Upper lobe of right lung (tissue), 1 donor: ENCODE data around the gene GPC5. TPM values are rescaled to one million over a fixed set of nuclear protein-coding genes. Genes with fewer than 3 reads are reported as not detected.

Experiments
- ATAC-seq: fragments of 200-7000 bp; cut with Tn5 transposase; one replicate; pipeline ENCODE4 v1.9.1; 2020; ENCODE audit warnings: mild to moderate bottlenecking, moderate library complexity
- DNase-seq: peaks from one replicate; pipeline ENCODE4 v3.0.0-alpha.2; 2020
- H3K27ac ChIP-seq: fragments of 200-600 bp; one replicate; pipeline ENCODE4 v1.8.0; 2022
- H3K27me3 ChIP-seq: fragments of 200-600 bp; one replicate; pipeline ENCODE4 v1.8.0; 2022; ENCODE audit warnings: mild to moderate bottlenecking
- H3K36me3 ChIP-seq: fragments of 200-600 bp; one replicate; pipeline ENCODE4 v1.8.0; 2022
- H3K4me1 ChIP-seq: fragments of 200-600 bp; one replicate; pipeline ENCODE4 v1.8.0; 2022
- H3K4me3 ChIP-seq: fragments of 200-600 bp; one replicate; pipeline ENCODE4 v1.8.0; 2022; ENCODE audit warnings: mild to moderate bottlenecking
- H3K9me3 ChIP-seq: fragments of 200-600 bp; one replicate; pipeline ENCODE4 v1.8.0; 2022
- CTCF ChIP-seq: fragments of 200-600 bp; IDR thresholded peaks from one replicate; pipeline ENCODE4 v1.8.0; 2022; ENCODE audit warnings: antibody characterized with exemption
- intact Hi-C: fragments of 100-400 bp; cut with DNase I; formaldehyde crosslinking; loops from one replicate; pipeline ENCODE4 v1.11.0; 2022
- total RNA-seq: library from RNA; stranded (reverse); fragmentation: NEBNext Ultra II Directional; extraction: Animal tissue kit (Norgen Biotek cat#: 25700); gene quantifications from one replicate; pipeline ENCODE4 v1.2.1, GENCODE V29; 2021
- donor health status: DM: no; HTN: yes; CAD: no; lungs with severe emphysema.

GPC5 gene
- total RNA-seq, 1 donor from 2014 or later, result 8.1 TPM

GRCh38 chr13:91384896-91385295, 13.5 kb upstream of the GPC5 start:
- ATAC-seq (no peak), DNase-seq (no peak)
- intact Hi-C loops, result no loop called here

DNA sequence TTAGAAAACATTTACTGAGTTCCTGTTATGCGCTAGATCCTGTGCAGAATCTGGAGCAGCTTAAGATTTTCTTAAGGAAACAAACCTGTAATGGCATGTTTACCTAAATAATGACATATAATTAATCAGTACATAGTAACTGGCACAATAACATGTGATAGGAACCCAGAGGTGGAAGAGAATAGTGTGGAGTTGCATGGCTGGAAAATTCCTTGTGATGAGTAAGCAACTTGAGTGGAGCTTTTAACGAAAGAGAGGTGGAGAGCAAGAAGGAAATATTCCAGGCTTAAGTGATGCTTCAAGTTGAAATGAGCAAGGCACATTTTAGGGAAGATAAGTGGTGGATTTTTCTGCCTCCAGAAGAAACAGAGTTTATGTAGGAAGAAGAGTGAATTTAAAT, 9.2 kb upstream of the GPC5 start:
- peak; percentile 72 for ATAC-seq
- no peak overlapping the region for H3K27ac ChIP-seq
- intact Hi-C loops, result no loop called here

More at GRCh38 chr13:91384896-91385295, 13.5 kb upstream of the GPC5 start:
- Histone ChIP-seq H3K36me3 (no peaks in the 10 kb centered on the region), H3K9me3 (no peaks in the 10 kb centered on the region), H3K4me1 (no peaks in the 10 kb centered on the region), H3K27me3 (no peaks in the 10 kb centered on the region), H3K27ac (no peak overlapping the region), H3K4me3 (no peak overlapping the region)
- TF ChIP-seq CTCF, result no peak

GRCh38 chr13:91397595-91397994, 826 bp upstream of the GPC5 start:
- Histone ChIP-seq H3K4me3 (no peak overlapping the region), H3K36me3 (no peaks in the 10 kb centered on the region), H3K27me3 (peaks cover 50% of the 10 kb centered on the region), H3K4me1 (peaks cover 11% of the 10 kb centered on the region), H3K9me3 (no peaks in the 10 kb centered on the region), H3K27ac (no peak overlapping the region)
- intact Hi-C loops, result no loop called here
- no peak for DNase-seq
- no peak for TF ChIP-seq CTCF
- ATAC-seq, result no peak

More for the DNA sequence above, 9.2 kb upstream of the GPC5 start:
- no peak for TF ChIP-seq CTCF
- no peak for DNase-seq
- H3K27me3 ChIP-seq, result peaks cover 20% of the 10 kb centered on the region
- no peaks in the 10 kb centered on the region for H3K36me3 ChIP-seq
- H3K9me3 ChIP-seq, result no peaks in the 10 kb centered on the region
- H3K4me3 ChIP-seq, result no peak overlapping the region
- no peaks in the 10 kb centered on the region for H3K4me1 ChIP-seq

DNA sequence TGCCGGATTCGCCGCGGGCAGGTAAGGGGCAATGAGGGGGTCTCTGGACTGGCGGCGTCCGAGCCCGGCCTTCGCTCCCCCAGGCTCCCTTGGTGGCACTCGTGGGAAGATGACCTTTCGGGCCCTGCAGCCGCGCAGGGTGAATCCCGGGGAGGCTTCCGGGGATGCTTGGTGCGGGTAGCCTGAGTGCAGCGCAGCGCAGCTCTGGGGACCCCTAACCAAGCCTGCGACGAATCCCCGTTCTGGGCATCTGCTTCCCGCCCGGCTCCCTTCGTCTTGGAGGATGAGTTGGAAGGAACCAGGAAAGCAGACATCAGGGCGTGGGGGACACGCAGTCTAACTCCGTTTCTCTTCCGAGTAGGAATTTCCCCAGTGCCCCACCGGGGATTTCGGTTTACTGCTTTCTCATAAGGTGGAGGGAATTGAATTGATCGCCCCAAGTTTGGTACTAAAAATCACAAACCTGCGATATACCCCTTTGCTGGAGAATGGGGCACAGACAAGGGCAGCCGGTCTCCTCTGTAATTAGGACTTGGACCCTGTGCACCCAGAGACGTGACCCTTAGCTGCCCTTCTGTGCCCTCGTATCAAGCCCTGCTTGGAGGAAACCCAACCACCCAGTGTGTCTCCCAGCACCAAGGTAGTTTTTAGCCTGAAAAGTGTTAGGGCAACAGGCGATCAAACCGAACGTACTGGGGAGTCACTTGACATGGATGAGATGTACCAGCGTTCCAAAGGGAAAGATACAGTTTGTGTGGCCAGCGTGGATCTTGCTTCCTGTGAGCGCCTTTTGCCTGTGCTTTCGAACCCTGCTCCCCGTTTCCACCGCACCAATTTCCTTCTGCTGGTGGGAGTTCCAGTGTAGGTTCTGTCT, 1.0 kb downstream of the GPC5 start:
- DNase-seq, result no peak
- peak; percentile 19 for ATAC-seq
- Histone ChIP-seq H3K27ac (no peak overlapping the region), H3K4me3 (peak overlapping the region; percentile 54), H3K9me3 (no peaks in the 10 kb centered on the region), H3K27me3 (peaks cover 44% of the 10 kb centered on the region), H3K4me1 (peaks cover 11% of the 10 kb centered on the region), H3K36me3 (no peaks in the 10 kb centered on the region)
- no peak for TF ChIP-seq CTCF
- intact Hi-C loops, result no loop called here

GRCh38 chr13:91400063-91400399, 1.6 kb downstream of the GPC5 start:
- TF ChIP-seq CTCF, result no peak
- H3K4me1 ChIP-seq, result peaks cover 11% of the 10 kb centered on the region
- H3K4me3 ChIP-seq, result peak overlapping the region; percentile 54
- no peaks in the 10 kb centered on the region for H3K36me3 ChIP-seq
- DNase-seq (no peak), ATAC-seq (no peak)
- H3K27me3 ChIP-seq, result peaks cover 38% of the 10 kb centered on the region
- H3K27ac ChIP-seq, result no peak overlapping the region
- intact Hi-C loops, result no loop called here
- H3K9me3 ChIP-seq, result no peaks in the 10 kb centered on the region
